ENCODE results near the gene OPTC.

The OPTC gene

GRCh38 chr1:203470240-203470639 is 23.7 kb upstream of the OPTC start:
- Histone ChIP-seq H3K9ac (no peak overlapping the region), H3K4me1 (ENCODE audit: low read depth, poor library complexity, severe bottlenecking) (no peaks in the 10 kb centered on the region), H3K79me2 (ENCODE audit: insufficient read depth, low read depth) (no peaks in the 10 kb centered on the region), H3K36me3 (ENCODE audit: insufficient read depth) (no peaks in the 10 kb centered on the region), H4K20me1 (ENCODE audit: insufficient read depth) (no peaks in the 10 kb centered on the region), H2AFZ (ENCODE audit: low read depth) (no peak overlapping the region), H3K4me3 (IDR thresholded peaks at IDR 0.05; ENCODE audit: insufficient read depth, low read depth, low read length) (no peak overlapping the region), H3K4me2 (no peak overlapping the region), H3K27ac (no peak overlapping the region), H3K27me3 (ENCODE audit: insufficient read depth, low read depth) (no peaks in the 10 kb centered on the region)
- TF ChIP-seq, protein P1, sequence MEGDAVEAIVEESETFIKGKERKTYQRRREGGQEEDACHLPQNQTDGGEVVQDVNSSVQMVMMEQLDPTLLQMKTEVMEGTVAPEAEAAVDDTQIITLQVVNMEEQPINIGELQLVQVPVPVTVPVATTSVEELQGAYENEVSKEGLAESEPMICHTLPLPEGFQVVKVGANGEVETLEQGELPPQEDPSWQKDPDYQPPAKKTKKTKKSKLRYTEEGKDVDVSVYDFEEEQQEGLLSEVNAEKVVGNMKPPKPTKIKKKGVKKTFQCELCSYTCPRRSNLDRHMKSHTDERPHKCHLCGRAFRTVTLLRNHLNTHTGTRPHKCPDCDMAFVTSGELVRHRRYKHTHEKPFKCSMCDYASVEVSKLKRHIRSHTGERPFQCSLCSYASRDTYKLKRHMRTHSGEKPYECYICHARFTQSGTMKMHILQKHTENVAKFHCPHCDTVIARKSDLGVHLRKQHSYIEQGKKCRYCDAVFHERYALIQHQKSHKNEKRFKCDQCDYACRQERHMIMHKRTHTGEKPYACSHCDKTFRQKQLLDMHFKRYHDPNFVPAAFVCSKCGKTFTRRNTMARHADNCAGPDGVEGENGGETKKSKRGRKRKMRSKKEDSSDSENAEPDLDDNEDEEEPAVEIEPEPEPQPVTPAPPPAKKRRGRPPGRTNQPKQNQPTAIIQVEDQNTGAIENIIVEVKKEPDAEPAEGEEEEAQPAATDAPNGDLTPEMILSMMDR (conservative IDR thresholded peaks at IDR 0.05; ENCODE audit: low read depth, low read length) = no peak

DNA sequence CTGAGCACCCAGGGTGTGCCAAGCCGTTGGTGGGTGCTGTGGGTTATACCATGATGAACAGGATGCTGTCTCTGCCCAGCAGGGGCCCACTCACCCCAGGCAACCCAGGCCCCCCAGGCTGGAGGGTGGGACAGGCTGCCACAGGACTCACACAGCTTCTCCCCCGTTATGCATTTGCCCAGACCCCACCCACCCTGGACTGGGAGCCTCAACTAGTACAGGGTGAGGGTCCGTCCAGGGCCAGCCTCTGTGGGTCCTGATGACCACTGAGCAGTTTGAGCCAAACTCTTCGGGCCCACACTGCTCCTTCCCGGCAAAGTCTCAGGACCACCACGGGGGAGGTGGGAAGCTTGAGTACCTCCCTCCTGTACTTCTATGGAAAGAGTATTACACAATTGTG is 22.1 kb upstream of the OPTC start:
- Histone ChIP-seq H3K27me3 (ENCODE audit: insufficient read depth, low read depth) (no peaks in the 10 kb centered on the region), H3K27ac (no peak overlapping the region), H3K4me3 (IDR thresholded peaks at IDR 0.05; ENCODE audit: insufficient read depth, low read depth, low read length) (no peak overlapping the region), H3K9ac (no peak overlapping the region), H4K20me1 (ENCODE audit: insufficient read depth) (no peaks in the 10 kb centered on the region), H3K4me2 (no peak overlapping the region), H3K79me2 (ENCODE audit: insufficient read depth, low read depth) (no peaks in the 10 kb centered on the region), H3K36me3 (ENCODE audit: insufficient read depth) (no peaks in the 10 kb centered on the region), H2AFZ (ENCODE audit: low read depth) (no peak overlapping the region), H3K4me1 (ENCODE audit: low read depth, poor library complexity, severe bottlenecking) (no peaks in the 10 kb centered on the region)
- TF ChIP-seq, protein P1 (conservative IDR thresholded peaks at IDR 0.05; ENCODE audit: low read depth, low read length) = no peak

DNA sequence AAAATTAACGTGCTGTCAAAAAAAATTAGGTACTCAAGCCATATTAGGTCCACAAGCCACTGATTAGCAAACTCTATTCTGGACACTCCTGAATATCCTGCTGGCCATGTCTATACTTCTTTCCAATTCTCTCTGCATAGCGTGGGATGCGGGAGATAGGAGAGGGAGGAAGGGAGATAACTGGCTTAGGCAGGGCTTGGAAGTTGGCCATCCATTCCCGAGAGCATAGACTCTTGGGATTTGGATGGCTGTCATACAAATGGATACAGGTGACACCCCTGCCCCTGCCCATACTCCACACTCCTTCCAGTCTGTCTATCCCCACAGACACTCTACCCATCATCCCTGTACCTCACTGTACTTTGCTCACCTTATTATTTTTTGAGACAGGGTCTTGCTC is 20.7 kb upstream of the OPTC start:
- Histone ChIP-seq H3K4me2 (no peak overlapping the region), H3K27ac (no peak overlapping the region), H3K27me3 (ENCODE audit: insufficient read depth, low read depth) (no peaks in the 10 kb centered on the region), H3K4me3 (IDR thresholded peaks at IDR 0.05; ENCODE audit: insufficient read depth, low read depth, low read length) (no peak overlapping the region), H2AFZ (ENCODE audit: low read depth) (no peak overlapping the region), H3K36me3 (ENCODE audit: insufficient read depth) (no peaks in the 10 kb centered on the region), H3K79me2 (ENCODE audit: insufficient read depth, low read depth) (no peaks in the 10 kb centered on the region), H3K9ac (no peak overlapping the region), H4K20me1 (ENCODE audit: insufficient read depth) (no peaks in the 10 kb centered on the region), H3K4me1 (ENCODE audit: low read depth, poor library complexity, severe bottlenecking) (peaks cover 11% of the 10 kb centered on the region)
- TF ChIP-seq, protein P1 (conservative IDR thresholded peaks at IDR 0.05; ENCODE audit: low read depth, low read length) = no peak

GRCh38 chr1:203473781-203474305 is 20.1 kb upstream of the OPTC start:
- H3K4me1 ChIP-seq (ENCODE audit: low read depth, poor library complexity, severe bottlenecking) = peaks cover 11% of the 10 kb centered on the region
- H4K20me1 ChIP-seq (ENCODE audit: insufficient read depth) = no peaks in the 10 kb centered on the region
- H3K27me3 ChIP-seq (ENCODE audit: insufficient read depth, low read depth) = no peaks in the 10 kb centered on the region
- TF ChIP-seq, protein P1 (conservative IDR thresholded peaks at IDR 0.05; ENCODE audit: low read depth, low read length) = no peak
- no peak overlapping the region for H2AFZ ChIP-seq (ENCODE audit: low read depth)
- no peaks in the 10 kb centered on the region for H3K36me3 ChIP-seq (ENCODE audit: insufficient read depth)
- no peak overlapping the region for H3K4me3 ChIP-seq (IDR thresholded peaks at IDR 0.05; ENCODE audit: insufficient read depth, low read depth, low read length)
- H3K4me2 ChIP-seq = no peak overlapping the region
- no peak overlapping the region for H3K27ac ChIP-seq
- H3K9ac ChIP-seq = no peak overlapping the region
- H3K79me2 ChIP-seq (ENCODE audit: insufficient read depth, low read depth) = no peaks in the 10 kb centered on the region

Data from KMS-11 (cell line).